Effector CD4-positive, alpha-beta T cell (primary cell): ENCODE data around the gene LCN15.
"Not testable (repeated sequence)": the region's sequence is repeated elsewhere in the genome, so short reads cannot be mapped to it uniquely, and the experiment has no call there.

Source experiments
- DNase-seq: peaks from one replicate; pipeline ENCODE4 v3.0.0-alpha.2; 2020

Gene LCN15

DNA sequence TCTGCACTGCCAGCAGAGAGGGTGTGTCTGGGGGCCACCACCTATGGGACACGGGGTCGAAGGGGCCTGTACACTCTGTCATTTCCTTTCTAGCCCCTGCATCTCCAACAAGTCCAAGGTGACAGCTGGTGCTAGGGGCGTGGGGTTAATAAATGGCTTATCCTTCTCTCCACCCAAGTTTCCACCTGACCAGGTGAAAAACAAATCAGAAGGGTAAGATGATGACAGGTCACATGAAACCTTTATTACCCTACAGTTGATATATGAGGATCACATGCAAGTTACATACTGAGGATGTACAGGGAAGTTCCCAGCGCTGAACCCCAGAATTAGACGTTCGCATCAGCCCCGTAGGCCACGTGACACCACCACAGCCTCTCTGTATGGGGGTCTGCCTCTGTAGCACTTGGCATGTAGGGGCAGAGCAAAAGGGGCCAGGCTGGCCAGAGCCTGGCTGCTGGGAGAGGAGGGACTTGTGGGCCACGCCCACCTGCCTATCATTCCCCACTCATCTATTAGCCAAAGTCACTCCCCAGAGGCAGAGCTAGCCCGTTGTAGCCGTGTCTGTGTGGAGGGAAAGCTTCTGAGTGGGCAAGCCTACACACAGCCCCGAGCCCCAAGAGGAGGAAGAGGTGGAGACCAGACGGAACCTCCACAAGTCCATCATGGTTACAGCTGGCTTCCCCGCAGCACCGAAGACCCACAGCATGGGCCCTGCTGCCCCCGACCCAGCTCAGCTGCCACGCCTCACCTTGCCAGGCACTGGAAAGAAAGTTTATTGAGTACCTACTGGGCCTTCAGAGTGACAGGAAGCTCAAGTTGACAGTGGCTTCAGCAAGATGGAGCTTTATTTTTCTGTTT lies 29.0 kb upstream of the LCN15 start:
- no peak for DNase-seq

DNA sequence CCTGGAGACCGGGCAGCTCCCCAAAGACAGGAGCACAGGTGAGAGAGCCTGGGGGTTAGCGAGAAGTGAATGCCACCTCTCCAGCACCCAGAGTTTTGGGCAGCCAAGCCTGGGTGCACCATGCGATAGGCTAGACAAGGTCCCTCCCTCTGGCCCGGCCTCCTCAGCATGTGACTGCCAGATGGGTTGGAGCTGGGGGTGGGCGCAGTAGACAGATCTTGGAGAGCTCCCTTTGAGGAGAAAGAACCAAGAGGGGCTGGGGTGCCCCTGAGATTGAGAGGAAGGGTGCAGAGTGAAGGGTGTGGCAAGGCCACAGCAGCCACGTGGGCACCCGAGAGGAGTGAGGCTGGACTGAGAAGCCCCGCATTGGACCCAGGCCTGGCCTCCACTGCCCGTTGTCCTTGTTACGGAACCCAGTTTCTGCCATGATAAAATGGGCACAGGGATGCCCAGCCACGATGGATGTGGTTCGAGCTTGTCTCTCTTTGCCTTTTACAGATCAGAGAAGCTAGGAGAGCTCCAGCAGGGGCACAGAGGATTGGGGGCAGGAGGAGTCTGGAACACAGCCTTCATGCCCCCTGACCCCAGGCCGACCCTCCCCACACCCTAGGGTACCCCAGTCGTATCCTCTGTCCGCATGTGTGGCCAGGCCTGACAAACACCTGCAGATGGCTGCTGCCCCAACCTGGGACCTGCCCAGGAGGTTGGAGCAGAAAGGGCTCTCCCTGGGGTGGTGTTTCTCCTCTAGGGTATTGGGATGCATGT lies 28.2 kb upstream of the LCN15 start:
- DNase-seq, result no peak

DNA sequence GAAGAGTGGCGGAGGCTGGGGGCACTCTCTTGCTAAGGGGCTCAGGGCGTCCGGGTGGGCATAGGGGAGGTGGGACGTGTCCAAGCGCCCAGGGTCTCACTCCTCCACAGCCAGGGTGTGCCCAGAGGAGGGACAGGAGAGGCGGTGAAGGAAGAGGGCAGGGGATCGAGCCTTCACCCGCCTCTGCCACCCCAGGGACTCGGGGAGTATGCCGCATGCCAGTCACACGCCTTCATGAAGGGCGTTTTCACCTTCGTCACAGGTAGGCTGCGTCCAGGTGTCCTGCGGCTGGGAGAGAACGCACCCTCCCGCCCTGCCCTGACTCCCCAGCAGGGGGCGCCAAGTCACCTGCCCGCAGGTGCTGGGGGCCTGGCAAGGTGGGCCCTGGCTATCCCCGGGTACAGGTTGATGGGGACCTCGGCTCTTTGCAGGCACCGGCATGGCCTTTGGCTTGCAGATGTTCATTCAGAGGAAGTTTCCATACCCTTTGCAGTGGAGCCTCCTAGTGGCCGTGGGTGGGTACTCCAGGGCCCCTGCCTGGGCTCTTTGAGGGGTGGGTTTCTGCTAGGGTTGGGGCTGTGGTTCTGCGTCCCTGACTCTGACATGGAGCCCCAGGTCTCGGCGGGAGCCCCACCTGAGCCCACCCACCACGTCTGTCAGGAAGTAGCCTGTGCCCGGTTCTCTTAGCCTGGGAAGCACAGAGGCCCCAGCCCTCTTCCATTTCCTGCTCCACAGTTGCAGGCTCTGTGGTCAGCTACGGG lies 27.4 kb upstream of the LCN15 start:
- peak; percentile 60 for DNase-seq

DNA sequence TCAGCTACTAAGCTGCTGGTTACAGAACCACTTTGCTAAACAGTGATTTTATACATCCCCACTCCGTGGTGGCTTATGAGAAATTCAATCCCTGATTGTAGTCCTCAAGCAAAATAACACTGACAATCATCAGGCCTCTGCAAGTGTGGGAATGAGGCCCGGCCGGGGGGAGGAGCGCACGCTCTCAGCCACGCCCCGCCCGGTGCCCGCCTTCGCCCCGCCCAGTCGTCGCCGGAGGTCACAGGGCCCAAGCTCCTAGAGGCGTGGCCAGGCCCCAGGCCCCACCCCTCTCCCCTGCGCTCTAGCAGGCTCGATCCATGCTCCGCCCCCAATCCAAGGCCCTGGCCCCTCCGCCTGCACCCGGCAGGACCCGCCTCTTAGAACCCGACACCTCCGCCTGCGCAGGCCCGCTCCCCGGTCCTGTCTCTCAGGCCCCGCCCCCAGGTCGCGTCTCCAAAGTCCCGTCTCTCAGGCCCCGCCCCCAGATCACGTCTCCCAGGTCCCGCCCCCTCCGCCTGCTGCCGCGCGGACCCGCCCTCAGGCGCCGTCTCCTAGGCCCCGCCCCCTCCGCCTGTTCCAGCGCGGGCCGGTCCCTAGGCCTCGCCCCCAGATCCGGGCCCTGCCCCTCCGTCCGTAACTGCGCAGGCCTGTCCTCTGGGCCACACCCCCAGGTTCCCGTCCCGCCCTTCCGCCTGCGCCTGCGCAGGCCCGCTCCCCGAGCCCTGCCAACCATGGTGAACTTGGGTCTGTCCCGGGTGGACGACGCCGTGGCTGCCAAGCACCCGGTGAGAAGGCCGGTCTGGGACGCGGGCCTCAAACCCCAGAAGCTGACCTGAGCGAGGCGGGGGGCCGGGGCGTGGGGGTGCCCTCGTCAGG lies 26.6 kb upstream of the LCN15 start, which contains the start of gene TMEM141:
TMEM141 (plus strand) TSS at position 705 of the 876 bp plus-strand sequence; CDS start at position 732, 27 bp downstream.
- DNase-seq, result peak; percentile 98

DNA sequence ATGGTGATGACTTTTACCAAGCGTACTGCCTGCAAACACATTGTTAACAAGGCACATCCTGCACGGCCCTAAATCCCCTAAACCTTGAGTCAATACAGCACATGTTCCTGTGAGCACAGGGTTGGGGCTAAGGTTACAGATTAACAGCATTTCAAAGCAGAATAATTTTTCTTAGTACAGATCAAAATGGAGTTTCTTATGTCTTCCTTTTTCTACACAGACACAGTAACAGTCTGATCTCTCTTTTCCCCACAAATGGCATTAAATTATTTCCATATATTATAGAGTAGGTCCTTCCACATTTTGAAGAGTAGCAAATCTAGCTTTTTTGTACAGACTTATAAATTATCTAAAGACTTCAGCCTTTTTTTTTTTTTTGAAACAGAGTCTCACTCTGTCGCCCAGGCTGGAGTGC lies 25.2 kb upstream of the LCN15 start:
- DNase-seq, result no peak

DNA sequence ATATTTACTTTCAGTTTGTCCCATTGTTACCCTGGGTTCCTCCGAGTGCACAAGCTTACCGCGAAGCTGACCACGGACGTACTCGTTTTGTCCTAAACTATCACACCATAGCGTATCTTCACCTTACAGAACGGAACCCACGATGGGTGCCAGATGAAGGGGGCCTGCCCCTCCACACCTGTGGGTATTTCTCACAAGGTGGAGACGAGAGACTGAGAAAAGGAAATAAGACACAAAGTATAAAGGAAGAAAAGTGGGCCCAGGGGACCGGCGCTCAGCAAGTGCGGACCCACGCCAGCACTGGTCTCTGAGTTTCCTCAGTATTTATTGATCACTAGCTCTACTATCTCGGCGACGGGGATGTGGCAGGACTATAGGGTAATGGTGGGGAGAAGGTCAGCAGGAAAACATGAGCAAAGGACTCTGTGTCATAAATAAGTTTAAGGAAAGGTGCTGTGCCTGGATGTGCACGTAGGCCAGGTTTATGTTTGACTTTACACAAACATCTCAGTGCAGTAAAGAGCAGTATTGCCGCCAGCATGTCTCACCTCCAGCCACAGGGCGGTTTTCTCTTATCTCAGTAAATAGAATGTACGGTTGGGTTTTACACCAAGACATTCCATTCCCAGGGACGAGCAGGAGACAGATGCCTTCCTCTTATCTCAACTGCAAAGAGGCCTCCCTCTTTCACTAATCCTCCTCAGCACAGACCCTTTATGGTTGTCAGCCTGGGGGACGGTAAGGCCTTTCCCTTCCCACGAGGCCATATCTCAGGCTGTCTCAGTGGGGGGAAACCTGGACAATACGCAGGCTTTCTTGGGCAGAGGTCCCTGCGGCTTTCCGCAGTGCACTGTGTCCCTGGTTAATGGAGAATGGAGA lies 24.6 kb upstream of the LCN15 start:
- not testable (repeated sequence) for DNase-seq

DNA sequence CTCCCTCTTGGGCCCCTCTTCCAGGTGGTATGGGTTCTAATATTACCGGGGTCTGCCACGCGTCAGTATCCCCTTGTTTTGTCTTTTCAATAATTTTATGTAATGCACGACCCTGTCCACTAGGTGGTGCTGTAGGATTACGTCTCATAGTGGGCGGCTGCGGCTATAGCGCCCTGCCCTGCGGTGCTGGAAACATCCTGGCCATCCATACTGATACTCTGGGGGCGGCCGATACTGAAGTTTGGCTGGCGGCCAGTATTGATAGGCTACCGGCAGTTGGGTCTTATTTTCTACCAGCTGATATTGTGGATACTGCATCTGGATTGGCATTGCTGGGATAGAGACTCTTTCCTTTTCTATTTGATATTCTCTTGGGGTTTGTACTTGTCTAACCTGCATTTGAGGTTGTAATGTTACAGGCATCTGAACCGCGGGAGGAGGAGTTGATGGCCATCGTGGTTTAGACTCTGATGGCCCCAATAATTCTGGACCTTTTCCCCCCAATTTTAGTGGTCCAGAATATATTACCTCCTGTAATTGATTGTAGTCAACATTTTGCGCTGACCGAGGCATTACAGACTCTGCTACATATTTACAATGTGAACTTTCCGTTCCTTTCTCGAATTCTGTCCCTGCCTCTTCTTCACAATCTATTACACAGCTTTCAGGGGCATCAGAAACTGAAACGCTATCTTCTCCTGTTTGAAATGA lies 23.5 kb upstream of the LCN15 start:
- DNase-seq, result peak; percentile 65

DNA sequence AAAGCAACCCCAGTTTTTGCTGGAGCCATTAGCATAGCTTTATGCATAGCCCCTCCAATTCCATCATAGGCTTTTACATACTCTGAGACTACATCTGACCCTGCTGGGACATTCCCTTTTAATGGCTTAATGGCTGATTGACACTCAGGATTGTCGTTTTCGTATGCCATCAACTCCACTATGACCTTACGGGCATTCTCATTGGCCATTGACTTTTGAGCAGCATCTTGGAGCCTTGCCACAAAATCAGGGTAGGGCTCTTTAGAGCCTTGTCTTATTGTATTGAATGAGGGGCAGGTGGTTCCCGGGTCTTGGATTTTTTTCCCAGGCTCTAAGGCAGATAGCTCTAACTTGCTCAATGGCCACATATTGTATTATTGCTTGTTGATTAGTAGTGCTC lies 22.7 kb upstream of the LCN15 start:
- DNase-seq, result not testable (repeated sequence)

DNA sequence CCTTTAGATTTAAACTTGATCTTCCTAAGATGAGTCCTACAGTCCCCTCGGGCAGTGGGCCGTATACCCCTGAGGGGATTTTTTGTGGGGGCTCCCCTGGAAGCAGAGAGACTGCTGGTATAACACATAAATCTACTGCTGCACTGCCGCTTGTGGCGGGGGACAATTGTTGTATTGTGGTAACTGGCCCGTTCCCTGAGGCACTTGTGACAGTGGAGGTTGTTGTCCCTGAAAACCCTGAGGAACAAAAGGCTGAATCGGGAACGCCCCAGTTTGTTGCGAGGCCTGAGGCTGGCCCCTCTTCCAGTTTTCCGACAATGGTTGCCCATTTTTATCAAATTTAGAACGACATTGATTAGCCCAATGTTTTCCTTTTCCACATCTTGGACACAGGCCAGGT lies 22.1 kb upstream of the LCN15 start:
- DNase-seq, result no peak

DNA sequence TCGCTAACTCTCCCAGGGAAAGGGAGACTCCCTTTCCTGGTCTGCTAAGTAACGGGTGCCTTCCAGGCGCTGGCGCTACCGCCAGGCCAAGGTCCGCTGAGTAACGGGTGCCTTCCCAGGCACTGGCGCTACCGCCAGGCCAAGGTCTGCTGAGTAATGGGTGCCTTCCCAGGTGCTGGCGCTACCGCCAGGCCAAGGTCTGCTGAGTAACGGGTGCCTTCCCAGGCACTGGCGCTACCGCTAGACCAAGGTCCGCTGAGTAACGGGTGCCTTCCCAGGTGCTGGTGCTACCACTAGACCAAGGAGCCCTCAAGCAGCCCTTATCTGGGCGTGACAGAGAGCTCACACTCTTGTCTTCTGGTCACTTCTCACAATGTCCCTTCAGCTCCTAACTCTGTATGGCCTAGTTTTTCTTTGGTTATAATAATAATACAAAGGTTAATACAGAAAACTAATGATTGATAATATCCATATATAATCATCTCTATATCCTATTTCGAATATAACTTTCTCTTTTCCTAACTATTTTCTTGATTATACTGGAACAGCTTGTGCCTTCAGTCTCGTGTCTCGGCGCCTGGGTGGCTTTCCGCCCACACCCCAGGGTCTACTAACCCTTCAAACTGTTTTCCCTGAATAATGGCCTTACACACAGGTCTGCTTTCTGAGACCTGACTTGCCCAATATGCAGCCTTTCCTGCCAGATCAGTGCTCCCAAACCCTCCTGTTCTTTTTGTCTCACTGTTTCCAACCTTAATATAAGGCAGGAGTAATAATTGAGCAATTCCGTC lies 21.4 kb upstream of the LCN15 start:
- DNase-seq, result not testable (repeated sequence)

DNA sequence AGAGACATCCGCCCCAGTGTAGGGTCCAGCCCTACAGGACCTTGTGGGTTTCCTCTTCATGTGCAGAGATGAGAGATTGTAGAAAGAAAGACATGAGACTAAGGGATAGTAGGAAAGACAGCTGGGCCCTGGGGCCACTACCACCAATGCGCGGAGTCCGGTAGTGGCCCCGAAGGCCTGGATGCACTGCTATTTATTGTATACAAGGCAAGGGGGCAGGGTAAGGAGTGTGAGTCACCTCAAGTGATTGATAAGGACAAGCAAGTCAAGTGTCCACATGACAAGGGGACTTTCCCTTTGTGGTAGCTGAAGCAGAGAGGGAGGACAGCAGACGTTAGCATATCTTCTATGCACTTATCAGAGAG lies 20.7 kb upstream of the LCN15 start:
- no peak for DNase-seq

DNA sequence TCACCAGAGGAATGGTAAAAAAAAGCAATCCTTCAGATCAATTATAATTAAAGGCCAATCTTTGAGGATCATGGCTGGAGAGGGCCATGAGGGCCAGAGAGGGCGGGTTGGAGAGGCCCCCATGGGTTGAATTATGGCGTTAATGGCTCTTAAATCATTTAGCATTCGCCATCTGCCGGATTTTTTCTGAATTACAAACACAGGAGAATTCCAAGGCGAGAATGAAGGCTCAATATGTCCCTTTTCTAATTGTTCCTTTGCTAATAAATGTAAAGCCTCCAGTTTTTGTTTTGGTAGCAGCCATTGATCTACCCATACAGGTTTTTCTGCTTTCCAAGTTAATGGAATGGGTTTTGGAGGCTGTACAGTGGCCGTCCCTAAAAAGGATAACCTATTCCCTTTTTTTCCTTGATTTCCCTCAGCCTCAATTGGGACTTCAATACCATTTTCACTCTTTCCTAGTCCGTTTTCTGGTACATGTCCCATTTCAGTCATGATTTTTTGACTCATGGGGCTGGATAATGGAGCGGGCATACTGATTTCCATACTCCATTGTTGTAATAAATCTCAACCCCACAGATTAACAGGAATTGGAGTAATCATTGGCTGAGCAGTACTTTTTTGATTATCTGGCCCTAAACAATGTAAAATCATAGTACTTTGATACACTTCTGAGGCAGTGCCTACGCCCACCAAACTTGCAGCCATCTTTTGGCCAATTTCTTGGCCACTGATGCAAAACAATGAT lies 20.1 kb upstream of the LCN15 start:
- no peak for DNase-seq

DNA sequence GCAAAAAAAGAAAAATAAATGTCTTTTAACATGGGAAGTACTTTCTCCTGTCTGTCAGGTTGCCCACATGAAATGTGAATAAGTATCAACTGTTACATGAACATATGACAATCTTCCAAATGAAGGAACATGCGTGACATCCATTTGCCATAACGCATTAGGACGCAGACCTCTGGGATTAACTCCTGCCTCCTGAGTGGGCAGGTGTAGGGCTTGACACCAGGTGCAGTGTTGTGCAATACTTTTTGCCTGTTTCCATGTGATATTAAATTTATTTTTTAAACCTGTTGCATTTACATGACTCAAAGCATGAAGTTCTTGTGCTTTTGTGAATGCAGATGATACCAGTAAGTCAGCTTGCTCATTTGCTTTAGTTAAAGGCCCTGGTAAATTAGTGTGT lies 18.1 kb upstream of the LCN15 start:
- no peak for DNase-seq

DNA sequence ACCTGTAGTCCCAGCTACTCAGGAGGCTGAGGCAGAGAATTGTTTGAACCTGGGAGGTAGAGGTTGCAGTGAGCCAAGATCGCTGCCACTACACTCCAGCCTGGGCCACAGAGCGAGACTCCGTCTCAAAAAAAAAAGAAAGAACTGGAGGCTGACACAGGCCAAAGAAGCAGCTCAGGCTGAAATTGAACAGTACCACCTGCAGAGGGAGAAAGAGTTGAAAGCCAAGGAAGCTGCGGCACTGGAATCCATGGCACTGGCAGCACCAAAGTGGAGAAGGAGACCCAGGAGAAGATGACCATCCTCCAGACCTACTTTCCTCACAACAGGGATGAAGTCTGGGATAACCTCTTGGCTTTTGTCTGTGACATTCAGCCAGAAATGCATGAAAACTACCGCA lies 15.5 kb upstream of the LCN15 start:
- no peak for DNase-seq

DNA sequence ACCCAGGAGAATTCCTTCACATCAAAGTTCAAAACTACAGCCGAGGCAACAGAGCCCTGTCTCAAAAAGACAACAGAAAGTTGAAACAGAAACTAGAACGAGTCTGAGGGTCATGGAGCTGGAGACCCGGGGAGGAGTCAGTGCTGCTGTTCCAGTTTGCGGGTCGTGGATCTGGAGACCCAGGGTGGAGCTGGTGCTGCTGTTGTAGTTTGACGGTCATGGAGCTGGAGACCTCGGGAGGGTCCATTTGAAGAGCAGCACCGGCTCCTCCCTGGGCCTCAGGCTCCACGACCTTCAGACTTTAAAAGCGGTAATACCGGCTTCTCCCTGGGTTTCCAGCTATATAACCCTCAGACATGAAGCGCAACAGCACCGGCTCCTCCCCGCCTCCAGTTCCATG lies 13.0 kb upstream of the LCN15 start:
- DNase-seq, result no peak

DNA sequence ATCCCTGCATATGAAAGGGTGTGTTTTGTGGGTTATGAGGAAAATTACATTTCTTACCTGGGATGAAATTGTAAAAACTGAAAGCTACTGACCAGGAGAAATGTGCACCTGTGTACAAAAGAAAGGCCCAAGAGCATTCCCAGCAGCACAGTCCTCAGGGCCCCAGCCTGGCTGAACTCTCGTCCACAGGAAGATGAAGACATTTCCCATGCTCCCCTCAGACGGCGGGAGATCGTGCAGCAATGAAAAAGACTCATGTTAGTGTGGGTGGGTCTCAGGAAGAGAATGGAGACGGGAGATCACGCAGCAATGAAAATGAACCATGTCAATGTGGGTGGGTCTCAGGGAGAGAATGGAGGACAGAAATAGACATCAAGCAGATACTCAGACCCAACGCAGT lies 12.6 kb upstream of the LCN15 start:
- no peak for DNase-seq

DNA sequence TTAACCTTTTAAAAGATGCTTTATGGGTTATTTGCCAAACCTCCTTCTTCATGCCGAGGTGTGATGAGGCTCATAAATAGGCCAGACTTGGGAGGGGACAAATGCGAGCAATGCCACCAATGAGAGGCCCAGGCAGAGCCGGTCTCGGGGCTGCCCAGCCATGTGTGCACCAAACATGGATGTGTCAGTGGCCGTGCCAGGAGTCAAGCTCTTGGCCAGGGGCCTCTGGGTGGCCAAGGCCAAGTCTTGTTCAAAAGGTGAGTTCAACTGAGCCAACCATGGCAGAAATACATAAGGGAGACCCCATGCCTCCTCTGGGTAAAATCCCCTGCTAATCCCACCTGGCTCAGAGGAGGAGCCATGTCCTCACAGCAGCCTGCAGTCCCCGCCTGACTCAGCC lies 10.9 kb upstream of the LCN15 start:
- DNase-seq, result no peak

DNA sequence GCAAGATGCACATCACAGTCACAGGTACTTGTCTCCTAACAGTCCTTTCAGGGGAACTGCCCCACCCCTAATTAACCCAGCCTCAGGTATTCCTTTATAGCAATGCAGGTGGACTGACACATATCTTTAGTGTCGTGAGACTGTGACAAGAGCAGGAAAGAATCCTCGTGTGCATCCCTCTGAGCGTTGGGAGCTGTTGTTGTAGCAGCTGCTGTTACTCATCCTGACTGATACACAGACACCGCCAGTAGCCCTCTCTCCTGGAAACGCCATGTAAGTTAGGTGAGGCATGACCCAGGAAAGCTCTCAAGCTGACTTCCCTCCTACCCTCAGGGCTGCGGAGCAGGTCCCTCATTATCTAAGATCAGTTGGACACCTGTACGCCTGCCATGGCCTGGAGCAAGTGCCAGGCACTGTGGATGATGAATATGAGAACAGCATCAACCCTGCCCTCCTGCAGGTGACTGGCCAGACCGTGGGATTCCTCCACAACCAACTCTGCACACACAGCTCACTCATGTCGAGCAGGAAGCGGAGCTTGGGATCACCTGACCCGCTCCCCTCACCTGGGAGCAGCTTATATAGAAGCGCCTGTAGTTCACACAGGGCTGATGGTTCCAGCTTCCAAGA lies 10.2 kb upstream of the LCN15 start:
- DNase-seq, result no peak
